Ureter (tissue), 1 donor: Measurements from ENCODE around the gene EHD3. TPM values are rescaled to one million over a fixed set of nuclear protein-coding genes. Genes with fewer than 3 reads are reported as not detected.
"Not testable (repeated sequence)": the region's sequence is repeated elsewhere in the genome, so short reads cannot be mapped to it uniquely, and the experiment has no call there.

Experiments
- DNase-seq: peaks from one replicate; pipeline ENCODE4 v3.0.0-alpha.2; 2020; ENCODE audit warnings: low spot score
- total RNA-seq: library from RNA; stranded (reverse); gene quantifications from one replicate; pipeline ENCODE4 v1.2.4, GENCODE V29; 2023
- donor health status: DM: yes; HTN: yes; CAD: no.

The EHD3 gene
- total RNA-seq, 1 donor from 2014 or later: 12.7 TPM

DNA sequence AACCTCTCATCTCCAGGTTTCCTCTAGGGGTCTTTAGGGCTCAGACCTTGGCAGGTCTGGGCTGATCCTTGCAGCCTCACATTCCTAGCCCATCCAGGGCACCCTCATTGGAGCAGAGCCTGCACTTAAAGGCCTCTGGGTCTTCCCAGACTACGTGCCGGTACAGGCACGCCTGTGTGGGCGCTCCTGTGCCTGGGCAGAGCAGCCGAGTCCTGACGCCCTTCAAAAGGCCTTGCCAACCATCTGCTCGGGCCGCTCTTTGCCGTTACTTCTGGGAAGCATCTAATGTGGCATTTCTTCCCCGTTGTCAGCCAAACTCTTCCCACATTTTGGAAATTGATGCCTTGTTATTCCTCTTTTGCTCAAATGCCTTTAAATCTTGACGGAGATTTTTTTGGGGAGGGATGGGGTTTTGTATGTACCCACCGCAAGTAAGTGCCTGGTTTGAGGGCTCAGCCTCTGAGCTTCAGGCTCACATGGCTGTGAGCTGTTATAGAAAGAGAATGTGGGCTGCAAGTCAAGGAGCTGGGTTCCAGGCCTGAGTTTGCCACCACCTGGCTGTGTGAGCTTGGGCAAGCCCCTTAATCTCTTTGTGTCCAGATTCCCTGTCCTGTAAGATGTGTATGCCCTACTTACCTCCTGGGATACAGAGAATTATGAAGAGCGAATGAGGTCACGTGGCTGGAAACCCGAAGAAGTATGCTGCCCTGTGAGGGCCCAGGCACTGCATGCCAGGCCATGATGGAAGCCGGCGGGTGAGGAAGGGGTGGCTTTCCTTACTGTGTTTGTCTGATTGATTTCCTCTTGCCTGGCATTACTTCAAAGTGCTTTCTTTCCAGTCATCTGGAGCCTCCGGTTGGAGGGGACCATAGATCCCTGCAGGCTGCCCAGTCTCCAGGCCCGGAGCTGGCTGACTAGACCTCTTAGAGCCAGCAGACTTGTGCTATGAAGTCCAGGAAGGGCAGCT, 20.6 kb downstream of the EHD3 start:
- no peak for DNase-seq

DNA sequence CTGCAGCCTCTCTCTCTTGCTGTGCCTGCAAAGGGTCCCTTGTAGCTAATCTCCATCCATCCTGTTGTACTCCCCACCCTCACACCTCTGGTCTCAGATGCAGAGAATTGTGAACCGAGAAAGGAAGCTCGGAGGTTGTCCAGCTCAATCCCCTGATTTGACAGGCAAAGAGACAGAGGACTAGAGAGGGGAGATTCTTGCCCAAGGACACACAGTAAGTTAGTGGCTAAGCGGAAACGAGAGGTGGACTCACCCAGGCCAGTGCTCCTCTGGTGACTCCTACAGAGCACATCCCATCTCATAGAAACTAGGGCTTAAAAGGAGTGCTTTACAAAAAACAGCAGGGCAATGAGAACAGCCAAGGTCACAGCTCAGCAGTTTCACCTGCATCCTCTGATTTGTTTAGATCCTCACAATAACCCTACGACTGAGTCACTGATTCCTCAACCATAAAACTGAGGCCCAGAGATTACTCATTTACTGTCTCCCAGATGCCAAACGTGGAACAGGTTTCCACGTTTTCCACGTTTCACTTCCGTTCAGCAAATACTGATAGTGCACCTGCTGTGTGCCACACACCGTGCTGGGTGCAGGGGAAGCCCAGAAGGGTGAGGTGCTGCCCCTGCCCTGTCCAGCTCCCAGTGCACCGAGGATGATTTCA, 22.1 kb downstream of the EHD3 start:
- DNase-seq: no peak

- DNase-seq: no peak
Observed at GRCh38 chr2:31256611-31257382, 22.8 kb downstream of the EHD3 start.

DNA sequence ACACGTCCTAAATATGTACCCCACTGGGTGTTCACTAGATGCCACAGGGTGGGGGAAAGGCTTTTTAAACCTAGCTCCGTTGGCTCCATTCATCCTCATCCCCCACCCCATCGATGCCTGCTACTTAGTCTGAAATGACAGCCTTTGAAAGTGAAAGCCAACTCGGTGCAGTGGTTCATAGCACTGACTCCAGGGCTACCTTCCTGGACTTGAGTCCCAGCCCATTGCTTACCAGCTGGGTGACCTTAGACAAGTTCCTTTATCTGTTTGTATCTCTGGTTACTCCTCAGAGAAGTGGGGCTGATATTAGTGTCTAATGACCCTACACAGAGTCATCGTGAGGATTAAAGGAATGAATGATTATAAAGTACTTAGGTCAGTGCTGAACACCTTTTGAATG, 24.4 kb downstream of the EHD3 start:
- DNase-seq: no peak

DNA sequence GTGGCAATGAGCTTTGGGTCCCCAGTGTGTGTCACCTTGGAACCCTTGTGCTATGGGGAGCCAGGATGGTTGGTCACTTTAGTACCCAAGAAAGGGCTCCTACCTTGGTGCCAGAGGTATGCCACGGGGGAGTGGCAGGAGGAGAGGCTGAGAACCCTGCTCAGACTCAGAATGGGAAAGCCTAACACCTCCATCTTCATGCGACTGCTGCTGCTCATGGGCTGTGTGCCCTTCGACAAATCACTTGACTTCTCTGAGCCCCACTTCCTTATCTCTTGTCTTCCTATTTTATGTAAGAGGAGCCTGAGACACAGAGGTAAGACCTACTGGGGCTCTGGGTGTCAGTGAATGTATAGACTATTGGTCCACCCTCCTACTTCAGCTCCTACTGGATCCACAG, 25.1 kb downstream of the EHD3 start:
- no peak for DNase-seq

DNA sequence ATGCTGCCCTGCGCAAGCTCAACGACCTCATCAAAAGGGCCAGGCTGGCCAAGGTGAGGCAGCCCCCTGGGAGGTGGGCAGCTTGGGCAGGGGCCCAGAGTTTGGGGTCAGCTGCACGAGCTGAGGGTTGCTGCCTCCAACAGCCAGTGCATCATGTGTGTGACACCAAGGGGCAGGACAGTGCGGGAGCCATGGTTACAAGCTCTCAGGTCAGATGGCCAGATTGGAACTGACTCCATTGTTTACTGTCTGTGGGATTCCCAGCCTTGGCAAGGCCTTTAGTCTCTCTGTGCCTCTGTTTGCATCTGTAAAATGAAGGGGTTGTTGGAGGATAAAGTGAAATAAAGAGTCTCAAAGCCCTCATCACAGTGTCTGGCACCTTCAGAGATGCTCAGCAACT, 26.9 kb downstream of the EHD3 start:
- no peak for DNase-seq

DNA sequence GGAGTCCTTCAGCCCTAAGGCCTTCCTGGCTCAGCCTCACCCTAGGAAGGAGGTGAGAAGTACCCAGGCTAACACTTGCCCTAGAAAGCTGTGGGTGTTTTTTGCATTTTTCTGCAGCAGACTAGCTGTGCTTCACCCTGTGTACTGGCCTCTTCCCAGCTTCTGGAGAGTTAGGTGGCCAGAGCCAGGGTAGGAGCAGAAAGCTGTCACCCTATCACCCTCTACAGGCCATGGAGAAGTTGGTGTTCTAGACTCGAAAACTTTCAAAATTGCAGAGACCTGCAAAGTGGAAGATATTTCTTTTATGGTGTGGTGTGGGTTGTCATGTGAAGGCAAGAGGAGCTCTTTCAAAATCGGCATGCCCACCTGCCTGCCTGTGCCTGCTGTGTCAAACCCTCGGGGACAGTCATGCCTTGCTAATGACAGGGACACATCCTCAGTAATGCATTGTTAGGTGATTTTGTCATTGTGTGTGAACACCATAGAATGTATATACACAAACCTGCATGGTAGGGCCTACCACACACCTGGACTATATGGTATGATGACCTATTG, 29.8 kb downstream of the EHD3 start:
- DNase-seq: no peak

GRCh38 chr2:31265234-31265633, 31.3 kb downstream of the EHD3 start:
- DNase-seq: no peak

- DNase-seq: no peak
Observed at GRCh38 chr2:31266804-31267203, 32.9 kb downstream of the EHD3 start.

- DNase-seq: no peak
Observed at GRCh38 chr2:31267437-31268120, 33.6 kb downstream of the EHD3 start.

- no peak for DNase-seq
Observed at GRCh38 chr2:31268344-31268743, 34.4 kb downstream of the EHD3 start.

- no peak for DNase-seq
Observed at GRCh38 chr2:31269087-31269486, 35.1 kb downstream of the EHD3 start.

DNA sequence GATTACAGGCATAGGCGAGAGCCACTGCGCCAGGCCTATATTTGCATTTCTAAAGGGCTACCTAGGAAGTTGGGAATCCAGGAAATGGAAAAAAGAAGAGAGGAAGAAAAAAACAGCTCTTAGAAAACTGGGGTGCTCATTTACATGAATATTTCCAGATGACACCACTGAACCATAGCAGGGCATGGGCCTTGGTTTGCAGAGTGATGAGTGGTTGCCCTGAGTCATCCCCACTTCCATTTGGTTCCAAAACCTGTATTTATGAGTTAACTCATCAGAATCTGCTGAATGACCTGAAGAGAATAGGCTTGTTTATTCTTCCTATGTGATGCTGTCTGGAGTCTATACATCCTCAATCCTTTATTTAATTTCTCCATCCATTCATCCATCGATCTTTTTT, 36.2 kb downstream of the EHD3 start:
- DNase-seq: no peak

GRCh38 chr2:31270822-31271231, 36.9 kb downstream of the EHD3 start:
- DNase-seq: no peak

GRCh38 chr2:31271851-31272267, 37.9 kb downstream of the EHD3 start:
- DNase-seq: no peak

DNA sequence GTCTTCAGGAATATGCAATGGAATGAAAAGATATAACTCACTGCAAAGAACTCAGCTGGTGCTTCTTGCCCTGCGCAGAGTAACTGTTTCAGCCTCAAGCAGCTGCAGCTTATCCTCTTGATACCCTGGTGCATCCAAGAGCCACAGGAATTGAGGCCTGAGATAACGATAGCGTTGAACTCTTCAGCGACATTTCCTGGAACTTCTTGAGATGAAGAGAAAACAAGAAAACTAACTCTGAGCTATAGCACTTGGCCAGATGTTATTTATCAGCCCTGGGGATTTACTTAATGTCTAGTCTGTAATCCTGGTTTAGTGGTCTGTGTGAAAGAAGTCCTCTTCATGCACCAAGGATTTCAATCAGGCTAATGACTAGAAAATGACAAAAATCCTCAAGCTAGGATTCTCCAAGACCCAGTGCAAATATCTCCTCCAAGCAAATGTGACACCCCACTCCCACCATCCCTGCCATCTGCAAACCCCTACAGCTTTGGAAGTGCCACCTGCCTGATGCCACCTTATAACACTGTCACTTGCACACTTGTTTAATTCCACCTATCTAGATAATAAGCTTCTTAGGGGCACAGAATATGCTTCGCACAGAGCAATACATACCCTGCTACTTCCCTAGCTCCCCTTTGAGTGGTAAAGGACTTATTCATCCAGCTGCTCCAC, 40.6 kb downstream of the EHD3 start:
- DNase-seq: no peak

- DNase-seq: no peak
Observed at GRCh38 chr2:31275976-31276375, 42.0 kb downstream of the EHD3 start.

DNA sequence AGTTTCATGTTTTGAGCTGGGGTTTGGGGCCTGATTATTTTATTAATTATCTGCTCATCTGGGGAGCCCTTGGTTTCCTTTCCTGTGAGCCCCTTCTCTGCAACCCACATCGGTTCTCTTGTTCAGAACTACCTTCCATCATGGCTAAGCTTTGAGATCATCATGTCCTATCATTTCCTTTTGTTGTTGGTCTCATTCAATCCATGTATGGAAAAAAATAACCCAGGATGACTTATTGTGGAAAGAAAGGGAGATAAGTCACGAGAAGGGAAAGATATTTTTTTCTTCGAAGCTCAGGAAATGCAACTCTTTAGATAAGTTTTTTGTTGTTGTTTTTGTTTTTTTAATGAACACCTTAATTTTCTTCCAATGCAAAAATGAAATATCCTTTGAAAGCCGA, 43.7 kb downstream of the EHD3 start:
- no peak for DNase-seq

- DNase-seq: no peak
Observed at GRCh38 chr2:31282634-31283033, 48.7 kb downstream of the EHD3 start.

GRCh38 chr2:31283193-31283919, 49.4 kb downstream of the EHD3 start:
- not testable (repeated sequence) for DNase-seq
